Measurements from ENCODE around the gene OSBPL3.

GRCh38 chr7:24898691-24899090 is 81.3 kb downstream of the OSBPL3 start:
- no peak for TF ChIP-seq EZH2 (IDR thresholded peaks at IDR 0.05; ENCODE audit: insufficient read depth, poor library complexity, severe bottlenecking)
- no peak for TF ChIP-seq EZH2phosphoT487 (IDR thresholded peaks at IDR 0.05; ENCODE audit: insufficient read depth, low read depth)

Data from GM23248 (cell line).